Raji (cell line): ENCODE results near the gene SRP9.

Source experiments
- POLR2A ChIP-seq: IDR thresholded peaks from 2 replicates; pipeline ENCODE4 v1.6.1; 2011; ENCODE audit warnings: low read depth, low read length, control low read depth; ENCODE audit not compliant: insufficient read depth

Gene SRP9, protein sequence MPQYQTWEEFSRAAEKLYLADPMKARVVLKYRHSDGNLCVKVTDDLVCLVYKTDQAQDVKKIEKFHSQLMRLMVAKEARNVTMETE

DNA sequence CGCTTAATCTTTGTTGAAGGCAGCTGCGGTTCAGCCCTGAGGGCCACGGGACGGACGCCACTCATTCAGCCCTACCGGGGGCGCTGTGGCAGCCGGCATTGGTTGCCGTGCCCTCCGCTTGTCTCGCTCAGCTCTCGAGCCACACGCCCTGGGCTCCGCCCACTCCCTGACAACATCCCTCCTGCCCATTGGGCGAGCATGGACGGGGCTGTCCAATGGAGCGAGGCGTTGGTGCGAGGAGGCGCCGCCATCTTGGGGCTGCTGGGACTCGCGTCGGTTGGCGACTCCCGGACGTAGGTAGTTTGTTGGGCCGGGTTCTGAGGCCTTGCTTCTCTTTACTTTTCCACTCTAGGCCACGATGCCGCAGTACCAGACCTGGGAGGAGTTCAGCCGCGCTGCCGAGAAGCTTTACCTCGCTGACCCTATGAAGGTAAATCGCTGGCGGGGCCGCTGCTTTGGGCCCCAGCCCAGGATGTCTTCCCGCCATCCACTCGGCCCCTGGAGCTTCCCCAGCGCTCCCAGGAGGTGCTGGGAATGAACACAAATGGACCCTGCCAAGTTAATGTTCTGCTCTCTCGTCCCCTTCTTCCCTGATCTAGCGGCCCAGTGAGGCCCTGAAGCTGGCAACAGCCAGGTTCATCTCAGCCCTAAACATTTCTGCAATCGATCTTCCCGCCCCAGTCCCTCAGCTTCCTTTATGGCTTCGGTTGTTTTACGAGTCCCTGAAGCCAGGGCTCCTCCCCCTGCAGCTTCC is at the start of gene SRP9:
SRP9 (plus strand) TSS at position 244 of the 754 bp plus-strand sequence; CDS start at position 359, 115 bp downstream.
- peak; percentile 78 for TF ChIP-seq POLR2A

DNA sequence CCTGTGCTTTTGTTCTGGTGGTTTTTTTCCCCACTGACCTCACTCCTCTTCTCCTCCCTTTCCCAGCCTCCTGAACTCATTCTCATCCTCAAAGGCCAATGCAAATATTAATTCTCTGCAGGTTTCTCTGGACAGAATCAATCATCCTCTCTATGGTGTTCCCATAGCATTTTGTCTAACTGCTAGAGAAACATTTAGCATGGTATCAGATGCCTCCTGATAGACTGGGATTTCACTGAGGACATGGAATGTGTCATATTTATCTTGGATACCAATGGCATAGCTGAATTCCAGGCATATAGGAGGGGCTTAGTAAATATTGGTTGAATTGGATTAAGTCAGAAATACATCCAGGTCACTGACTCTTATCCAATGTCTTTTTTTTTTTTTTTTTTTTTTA is 46.1 kb upstream of the SRP9 start:
- TF ChIP-seq POLR2A: no peak

DNA sequence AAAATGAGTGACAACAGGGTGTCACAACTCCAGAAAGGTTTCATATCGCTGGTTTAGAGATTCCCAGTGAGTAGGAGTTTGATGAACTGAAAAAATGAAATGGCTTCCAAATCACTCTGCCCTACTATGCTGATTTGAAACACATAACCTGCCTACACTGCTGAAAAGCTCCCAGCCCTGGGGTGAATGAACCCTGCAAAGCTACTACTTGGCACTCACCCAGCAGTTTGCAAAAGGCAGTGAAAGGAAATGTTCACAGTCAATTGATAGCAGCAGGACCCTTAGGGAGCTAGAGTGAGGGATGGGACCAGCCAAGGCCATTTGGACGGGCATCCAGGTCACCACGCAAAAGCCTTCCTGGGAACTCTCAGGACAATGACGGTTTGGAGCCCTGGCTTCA is 44.4 kb upstream of the SRP9 start:
- no peak for TF ChIP-seq POLR2A

DNA sequence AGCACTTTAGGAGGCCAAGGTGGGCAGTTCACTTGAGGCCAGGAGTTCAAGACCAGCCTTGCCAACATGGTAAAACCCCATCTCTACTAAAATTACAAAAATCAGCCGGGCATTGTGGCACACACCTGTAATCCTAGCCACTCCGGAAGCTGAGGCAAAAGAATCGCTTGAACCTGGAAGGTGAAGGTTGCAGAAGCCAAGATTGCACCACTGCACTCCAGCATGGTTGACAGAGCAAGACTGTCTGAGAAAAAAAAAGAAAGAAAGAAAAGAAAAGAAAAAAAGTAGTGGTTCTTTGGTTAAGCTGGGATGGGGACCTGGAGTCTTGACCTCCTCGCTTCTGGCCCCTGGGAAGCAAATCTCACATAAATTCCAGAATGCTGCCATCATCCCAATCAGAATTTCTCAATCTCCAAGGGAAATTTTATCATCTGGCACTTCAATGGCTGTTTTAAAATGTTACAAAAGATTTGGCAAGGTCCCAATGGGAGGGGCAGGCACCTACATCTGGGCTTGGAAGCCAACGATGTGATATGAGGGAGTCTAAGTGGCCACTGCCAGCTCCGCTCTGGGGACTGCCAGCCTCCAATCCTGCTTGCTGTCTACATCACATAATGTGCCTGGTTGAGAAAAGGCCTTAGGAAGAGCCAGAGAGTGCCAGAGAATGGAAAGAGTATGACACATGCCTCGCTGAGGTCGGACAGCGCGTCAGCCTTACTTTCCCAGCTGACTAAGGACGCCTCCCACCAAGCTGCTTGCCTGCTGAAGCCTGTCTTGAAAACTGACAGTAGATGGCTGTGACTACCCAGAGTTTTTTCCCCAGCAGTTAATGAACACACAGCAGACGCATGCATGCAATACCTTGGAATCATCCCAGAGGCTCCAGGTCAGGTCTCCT is 42.1 kb upstream of the SRP9 start:
- TF ChIP-seq POLR2A: no peak

DNA sequence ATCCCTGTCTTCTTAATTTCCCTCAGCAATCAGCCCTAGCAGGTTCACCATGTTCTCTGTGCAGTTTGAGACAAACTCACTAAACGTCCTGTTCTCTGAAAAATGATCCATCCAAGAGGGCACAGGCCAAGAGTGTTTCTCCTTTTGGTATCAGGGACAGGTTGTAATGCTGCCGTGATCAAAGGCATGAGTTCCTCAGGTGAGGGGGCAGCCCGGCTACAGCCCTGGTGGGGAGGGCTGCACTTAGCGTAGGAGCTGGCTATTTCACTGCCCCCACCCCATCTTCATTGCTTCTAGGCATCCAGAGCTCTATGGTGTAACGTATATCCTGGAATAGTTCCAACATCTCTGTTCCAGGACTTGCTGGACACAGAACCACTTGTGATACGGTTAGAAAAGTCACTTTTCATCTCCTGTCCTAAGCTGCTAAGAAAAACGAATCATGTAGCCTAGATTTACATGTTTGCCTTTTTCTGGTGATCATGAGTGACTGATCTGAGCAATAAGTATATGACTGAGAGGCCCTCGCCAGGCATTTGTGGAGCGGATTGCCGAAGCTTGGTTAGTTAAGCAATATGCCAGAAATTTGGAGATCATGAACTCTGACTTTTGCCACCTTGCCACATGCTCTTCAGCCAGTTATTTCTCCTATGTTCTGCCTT is 41.1 kb upstream of the SRP9 start:
- TF ChIP-seq POLR2A: no peak

DNA sequence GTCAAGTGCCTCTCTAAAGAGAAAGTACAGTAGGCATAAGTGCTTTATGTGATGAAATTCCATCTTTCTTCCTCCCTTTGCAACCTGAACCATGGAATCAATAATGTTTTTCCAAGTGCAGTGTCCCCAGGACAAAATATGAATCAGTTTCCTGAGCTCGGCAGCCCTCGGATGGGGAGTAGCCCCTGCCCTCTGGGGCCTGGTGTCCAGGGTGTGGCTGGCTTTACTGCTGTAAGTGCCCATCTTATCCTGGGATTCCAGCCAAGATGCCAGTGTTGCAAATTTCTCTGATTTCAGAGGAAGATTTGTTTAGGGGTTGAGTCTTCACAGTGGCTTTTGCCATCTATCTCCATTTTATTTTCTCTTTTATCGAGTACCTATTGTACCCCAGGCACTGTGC is 40.5 kb upstream of the SRP9 start:
- TF ChIP-seq POLR2A: no peak

DNA sequence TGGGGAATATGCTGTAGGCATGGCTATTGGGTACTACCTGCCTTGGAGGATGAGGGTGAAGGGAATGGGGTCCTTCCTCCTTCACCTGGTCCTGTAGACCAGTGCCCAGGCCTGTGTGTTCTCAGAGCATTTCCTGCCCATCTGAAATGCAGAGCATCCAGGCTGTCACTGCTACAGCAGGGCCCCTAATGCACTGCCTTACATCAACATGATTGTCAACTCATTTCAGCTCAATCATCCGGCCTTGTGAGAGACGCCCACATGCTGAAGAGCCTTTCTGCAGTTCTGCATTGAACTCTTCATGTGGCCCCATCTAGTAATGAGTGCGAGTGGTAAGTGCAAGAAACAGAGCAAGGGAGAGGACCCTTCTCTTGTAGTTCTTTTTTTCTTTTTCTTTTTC is 39.8 kb upstream of the SRP9 start:
- TF ChIP-seq POLR2A: no peak

DNA sequence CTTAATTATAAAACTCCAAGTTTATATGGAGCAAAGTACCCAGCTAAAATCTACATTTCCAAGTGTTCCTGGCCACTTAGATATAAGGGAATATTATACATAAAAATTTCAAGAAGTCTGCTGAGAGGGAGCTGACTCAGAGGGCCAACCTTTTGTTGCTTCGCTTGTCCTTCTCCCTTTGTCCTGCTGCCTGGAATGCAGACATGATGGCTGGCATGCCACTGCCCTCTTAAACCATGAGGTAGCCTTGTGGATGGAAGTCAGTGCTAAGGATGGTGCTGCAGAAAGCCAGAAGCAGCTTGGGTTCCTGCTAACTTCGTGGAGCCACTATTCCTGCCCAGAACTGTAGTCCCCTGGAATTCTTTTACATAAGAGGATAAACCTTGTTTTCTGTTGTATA is 38.9 kb upstream of the SRP9 start:
- TF ChIP-seq POLR2A: no peak

DNA sequence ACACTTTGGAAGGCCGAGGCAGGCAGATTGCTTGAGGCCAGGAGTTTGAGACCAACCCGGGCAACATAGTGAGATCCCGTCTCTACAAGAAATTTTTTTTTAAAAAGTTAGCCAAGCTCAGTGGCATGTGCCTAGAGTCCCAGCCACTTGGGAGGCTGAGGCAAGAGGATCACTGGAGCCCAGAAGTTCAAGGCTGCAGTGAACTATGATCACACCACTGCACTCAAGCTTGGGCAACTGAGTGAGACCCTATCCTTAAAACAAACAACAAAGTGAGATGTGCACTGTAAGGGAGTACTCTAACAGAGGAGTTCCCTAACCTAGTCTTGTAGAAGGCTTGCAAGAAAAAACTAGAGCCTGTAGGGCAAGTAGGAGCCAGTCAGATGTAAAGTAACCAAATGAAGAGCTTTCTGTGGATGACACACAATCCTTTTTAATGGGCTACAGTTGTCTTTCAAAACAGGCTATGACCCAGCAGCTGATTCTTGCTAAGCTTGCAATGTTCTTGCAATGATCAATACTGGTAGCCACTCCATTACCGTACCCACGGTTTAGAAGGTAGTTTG is 38.0 kb upstream of the SRP9 start:
- TF ChIP-seq POLR2A: no peak

DNA sequence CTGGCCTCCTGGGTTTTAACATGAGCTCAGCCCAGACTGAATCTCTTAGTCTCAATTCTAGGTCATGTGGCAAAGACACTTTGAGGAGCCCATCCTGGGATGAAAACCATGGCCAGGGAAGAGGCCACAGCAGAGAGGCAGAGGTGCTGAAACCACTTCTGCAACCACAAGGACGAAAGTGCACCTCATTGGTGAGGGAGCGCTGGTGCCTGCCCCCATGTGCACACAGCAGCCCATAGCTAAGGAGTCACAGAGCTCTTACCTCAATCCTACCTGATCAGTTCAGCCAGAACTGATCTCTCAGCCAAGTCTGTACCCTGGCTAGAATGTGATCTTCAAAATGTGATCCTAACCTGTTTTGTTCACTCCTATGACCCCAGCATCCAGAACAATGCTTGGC is 32.9 kb upstream of the SRP9 start:
- no peak for TF ChIP-seq POLR2A

DNA sequence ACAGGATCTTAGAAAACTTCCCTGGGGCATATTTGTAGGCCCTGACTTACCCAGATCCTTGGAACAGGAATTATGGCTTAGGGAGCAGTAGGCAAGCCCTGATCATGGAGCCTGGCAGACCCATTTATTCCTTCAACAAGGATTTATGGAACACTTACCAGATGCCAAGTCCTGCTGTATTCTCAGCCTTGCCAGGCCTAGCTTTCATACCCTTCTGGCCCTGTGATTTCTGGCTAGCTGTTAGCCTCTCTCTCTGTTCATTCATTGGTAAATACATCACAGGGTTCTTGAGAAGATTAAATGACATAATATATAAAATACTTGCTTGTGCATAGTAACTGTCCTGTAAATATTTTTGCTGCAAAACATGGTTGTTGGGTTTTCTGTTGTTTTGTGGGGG is 32.4 kb upstream of the SRP9 start:
- no peak for TF ChIP-seq POLR2A

DNA sequence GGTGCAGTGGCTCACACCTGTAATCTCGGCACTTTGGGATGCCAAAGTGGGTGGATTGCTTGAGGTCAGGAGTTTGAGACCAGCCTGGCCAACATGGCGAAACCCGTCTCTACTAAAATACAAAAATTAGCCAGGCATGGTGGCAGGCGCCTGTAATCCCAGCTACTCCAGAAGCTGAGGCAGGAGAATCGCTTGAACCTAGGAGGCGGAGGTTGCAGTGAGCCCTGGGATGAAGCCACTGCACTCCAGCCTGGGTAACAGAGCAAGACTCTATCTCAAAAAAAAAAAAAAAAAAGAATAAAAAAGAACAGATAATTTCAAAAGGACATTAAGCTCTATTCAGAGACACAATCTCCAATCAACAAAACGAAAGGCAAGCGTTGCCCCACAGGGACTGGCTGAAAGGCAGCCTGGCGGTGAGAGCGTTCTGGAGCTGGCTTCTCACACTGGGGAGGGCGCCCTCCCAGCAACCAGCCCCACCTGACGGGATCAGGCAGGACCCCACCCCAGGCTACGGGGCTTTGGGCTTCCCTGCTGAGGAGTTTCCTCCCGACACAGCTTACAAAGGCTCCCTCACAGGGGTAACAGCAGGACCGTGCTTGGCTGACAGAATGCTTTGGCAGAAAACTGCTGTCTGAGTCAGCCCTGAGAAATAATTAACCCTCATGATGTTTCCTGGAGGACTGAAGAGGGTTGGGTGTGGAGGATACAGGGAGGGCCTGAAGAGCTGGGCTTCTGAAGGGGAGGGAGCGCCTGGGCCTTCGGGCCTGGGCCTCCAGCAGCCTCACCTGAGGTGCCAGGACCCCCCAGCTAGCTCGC is 31.1 kb upstream of the SRP9 start:
- TF ChIP-seq POLR2A: no peak

DNA sequence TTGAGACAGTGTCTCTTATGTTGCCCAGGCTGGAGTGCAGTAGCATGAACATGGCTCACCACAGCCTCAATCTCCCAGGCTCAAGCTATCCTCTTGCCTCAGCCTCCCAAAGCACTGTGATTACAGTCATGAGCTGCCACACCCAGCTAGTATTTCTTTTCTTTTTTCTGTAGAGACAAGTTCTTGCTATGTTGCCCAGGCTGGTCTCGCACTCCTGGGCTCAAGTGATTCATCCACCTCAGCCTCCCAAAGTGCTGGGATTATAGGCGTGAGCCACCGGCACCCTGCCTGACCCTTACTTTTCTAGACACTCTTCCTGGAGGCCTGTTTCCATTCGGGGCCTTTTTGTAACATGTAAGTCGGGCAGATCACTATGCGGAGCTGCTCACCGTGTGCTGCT is 30.1 kb upstream of the SRP9 start:
- no peak for TF ChIP-seq POLR2A

DNA sequence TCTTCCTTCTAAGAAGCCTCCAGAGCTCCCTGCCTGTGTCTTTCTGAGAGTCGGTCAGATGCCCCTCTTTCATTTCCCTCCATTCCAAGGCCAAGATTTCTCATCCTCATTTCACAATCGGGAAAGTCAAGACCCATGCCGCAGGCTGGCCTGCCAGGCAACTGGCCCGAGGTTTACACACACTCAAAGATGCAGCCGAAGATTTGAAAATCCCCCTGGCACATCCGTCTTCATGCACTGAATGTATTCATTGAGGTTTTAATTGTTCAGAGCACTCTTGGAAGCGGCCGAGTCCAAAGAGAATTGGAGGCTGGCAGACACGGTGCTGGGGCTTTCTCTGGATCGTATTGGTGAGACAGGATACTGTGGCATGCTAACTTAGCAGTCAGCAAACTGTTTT is 29.1 kb upstream of the SRP9 start:
- no peak for TF ChIP-seq POLR2A
